Central memory CD8-positive, alpha-beta T cell (primary cell): ENCODE results near the gene DCLK2.

Experiments
- ATAC-seq: fragments of 150-1000 bp; cut with Tn5 transposase; replicated peaks from 2 replicates; pipeline ENCODE4 v1.10.0; 2022; ENCODE audit warnings: mild to moderate bottlenecking, moderate FRiP score, moderate number of reproducible peaks; ENCODE audit not compliant: poor library complexity, severe bottlenecking; ENCODE audit errors: extremely low read depth
- DNase-seq, 2 donors: peaks; one replicate each; pipeline ENCODE4 v3.0.0; 2021; ENCODE audit warnings: low spot score in 2 of 2
- H3K27ac Mint-ChIP-seq: one replicate; pipeline ENCODE4 v1.8.0; 2022; ENCODE audit warnings: low read depth, mild to moderate bottlenecking, moderate library complexity, mixed read lengths
- H3K27me3 Mint-ChIP-seq: one replicate; pipeline ENCODE4 v1.8.0; 2022; ENCODE audit warnings: mixed read lengths
- H3K36me3 Mint-ChIP-seq: one replicate; pipeline ENCODE4 v1.8.0; 2022; ENCODE audit warnings: mild to moderate bottlenecking, moderate library complexity, mixed read lengths; ENCODE audit not compliant: insufficient read depth
- H3K4me1 Mint-ChIP-seq: one replicate; pipeline ENCODE4 v1.8.0; 2022; ENCODE audit warnings: mixed read lengths
- H3K4me3 Mint-ChIP-seq: one replicate; pipeline ENCODE4 v1.8.0; 2022; ENCODE audit warnings: mild to moderate bottlenecking, moderate library complexity, mixed read lengths
- H3K9me3 Mint-ChIP-seq: one replicate; pipeline ENCODE4 v1.8.0; 2022; ENCODE audit warnings: mixed read lengths

The DCLK2 gene

DNA sequence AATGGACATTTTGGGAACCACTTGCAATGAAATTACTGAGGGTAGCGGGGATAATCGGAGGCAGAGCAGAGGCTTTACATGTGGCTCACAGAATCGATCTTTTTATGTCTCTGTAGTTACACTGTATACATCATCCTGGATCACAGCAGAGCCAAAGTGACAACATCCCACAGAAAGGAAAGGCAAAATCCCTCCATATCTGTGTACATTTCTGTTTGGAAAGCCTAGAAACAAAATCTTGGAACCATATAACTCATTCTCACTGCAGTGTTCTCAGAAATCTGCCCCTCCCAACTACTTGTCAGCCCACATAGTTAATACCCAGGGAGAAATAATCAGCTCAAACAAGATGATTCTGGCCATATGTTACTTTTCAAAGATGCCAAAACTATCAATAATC is 211.6 kb downstream of the DCLK2 start:
- H3K9me3 Mint-ChIP-seq, result no peaks in the 10 kb centered on the region
- no peak for ATAC-seq
- H3K4me1 Mint-ChIP-seq, result no peaks in the 10 kb centered on the region
- H3K36me3 Mint-ChIP-seq, result peaks cover 6% of the 10 kb centered on the region
- H3K4me3 Mint-ChIP-seq, result no peak overlapping the region
- DNase-seq, result no peak
- no peaks in the 10 kb centered on the region for H3K27me3 Mint-ChIP-seq
- H3K27ac Mint-ChIP-seq, result no peak overlapping the region

DNA sequence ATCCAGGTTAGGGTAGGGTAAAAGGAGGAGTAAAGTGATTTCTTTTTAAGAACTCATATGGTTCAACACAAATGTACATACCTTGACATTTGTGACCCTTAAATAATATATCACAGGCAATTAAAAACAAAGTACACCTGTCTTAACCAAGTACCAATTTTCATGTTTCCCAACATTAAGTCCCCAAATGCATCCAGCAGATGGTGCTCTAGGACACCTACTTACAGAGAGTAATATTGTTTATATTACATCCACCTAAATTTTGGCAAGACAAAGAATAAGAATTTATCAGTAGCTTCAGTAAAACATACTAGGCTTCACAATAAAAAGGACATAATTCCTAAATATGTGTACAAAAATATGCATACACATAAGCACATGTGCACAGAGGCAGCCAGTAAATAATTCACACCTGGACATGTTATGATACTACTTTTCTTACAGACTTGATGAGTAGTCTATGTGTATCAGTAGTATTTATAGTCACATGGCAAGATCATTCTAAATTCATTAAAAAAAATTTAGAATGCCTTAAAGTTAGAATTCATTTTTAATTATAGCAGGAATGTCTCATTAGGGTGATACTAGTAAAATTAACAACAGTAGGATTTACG is 219.7 kb downstream of the DCLK2 start:
- ATAC-seq (no peak), DNase-seq (no peak)
- no peaks in the 10 kb centered on the region for H3K9me3 Mint-ChIP-seq
- H3K27me3 Mint-ChIP-seq, result no peaks in the 10 kb centered on the region
- H3K4me3 Mint-ChIP-seq, result no peak overlapping the region
- no peaks in the 10 kb centered on the region for H3K4me1 Mint-ChIP-seq
- peaks cover 2% of the 10 kb centered on the region for H3K36me3 Mint-ChIP-seq
- H3K27ac Mint-ChIP-seq, result no peak overlapping the region

DNA sequence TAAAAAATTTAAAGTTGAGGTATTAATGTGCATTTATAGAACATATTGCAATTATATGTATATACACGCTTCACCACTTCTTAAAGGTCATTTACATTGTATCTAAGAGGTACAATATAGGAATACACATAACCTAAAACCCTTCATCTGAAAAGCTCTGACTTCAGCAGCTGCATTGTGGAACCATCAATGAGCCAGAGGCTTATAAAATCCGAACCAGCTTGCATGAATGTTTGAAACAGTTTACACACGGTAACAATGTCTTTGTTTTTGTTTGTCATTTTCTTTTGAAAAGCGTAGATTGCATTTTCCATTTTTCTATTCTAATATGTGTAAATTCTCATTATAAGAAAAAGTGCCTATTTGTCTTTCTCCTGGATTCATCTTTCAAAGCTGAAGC is 221.6 kb downstream of the DCLK2 start:
- no peaks in the 10 kb centered on the region for H3K9me3 Mint-ChIP-seq
- ATAC-seq (no peak), DNase-seq (no peak)
- H3K27ac Mint-ChIP-seq, result no peak overlapping the region
- peaks cover 2% of the 10 kb centered on the region for H3K36me3 Mint-ChIP-seq
- no peaks in the 10 kb centered on the region for H3K4me1 Mint-ChIP-seq
- no peak overlapping the region for H3K4me3 Mint-ChIP-seq
- no peaks in the 10 kb centered on the region for H3K27me3 Mint-ChIP-seq

DNA sequence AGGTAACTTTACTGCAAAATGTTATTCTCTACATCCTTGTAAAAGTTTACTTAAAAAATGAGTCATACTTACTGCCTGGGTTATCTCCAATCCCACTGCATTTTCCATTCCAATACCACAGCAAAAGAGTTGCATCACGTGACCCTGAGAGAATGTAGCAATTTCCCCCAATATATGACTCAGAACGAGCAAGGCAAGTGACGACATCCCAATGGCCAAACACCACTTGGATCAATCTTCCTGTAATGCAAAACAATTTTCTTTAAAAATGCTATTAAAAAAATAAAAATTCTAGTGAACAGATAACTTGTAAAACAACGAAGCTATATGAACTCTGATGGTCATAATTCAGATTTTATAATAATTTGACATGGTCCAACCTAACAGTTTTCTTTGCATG is 224.3 kb downstream of the DCLK2 start:
- Mint-ChIP-seq H3K27me3 (no peaks in the 10 kb centered on the region), H3K4me1 (no peaks in the 10 kb centered on the region), H3K36me3 (peaks cover 7% of the 10 kb centered on the region), H3K4me3 (no peak overlapping the region), H3K9me3 (no peaks in the 10 kb centered on the region), H3K27ac (peak overlapping the region; percentile 32)
- no peak for DNase-seq
- ATAC-seq, result no peak

DNA sequence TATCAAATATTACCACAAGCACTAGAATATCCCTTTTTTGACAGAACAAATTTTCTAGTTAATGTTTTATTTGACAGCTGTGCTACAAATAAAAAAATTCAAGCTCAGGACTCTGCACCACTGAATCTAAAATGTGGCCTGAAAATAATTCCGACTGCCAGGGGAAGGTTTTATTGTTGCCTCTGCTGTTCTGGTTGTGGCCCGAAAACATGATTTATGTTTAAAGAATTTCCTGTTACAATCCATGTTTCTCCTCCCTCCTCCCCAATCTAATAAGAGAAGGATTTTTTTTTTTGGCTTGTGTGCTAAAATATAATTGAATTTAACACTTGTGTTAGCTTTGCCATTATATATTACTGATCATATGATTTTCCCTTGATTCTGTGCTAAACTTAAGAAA is 227.8 kb downstream of the DCLK2 start:
- Mint-ChIP-seq H3K27me3 (no peaks in the 10 kb centered on the region), H3K4me1 (no peaks in the 10 kb centered on the region), H3K27ac (no peak overlapping the region), H3K4me3 (no peak overlapping the region), H3K36me3 (peaks cover 10% of the 10 kb centered on the region), H3K9me3 (no peaks in the 10 kb centered on the region)
- no peak for DNase-seq
- no peak for ATAC-seq

DNA sequence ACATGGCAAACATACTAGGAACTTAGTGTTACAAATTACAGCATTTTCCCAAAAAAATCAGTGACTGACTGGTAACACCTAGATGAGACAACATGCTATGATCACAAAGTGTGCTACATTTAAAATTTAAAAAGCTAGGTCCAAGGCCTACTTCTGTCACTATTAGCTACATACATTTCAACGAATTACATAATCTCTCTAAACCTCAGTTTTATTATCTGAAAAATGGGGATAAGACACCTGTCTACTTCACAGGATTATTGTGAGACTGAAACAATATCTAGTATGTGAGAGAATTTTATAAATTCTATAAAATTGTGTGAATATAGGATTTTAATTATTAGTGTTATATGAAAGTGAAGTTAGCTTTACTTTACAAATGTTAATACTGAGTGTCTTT is 228.5 kb downstream of the DCLK2 start:
- no peak for ATAC-seq
- H3K4me3 Mint-ChIP-seq, result no peak overlapping the region
- H3K36me3 Mint-ChIP-seq, result peaks cover 8% of the 10 kb centered on the region
- no peak for DNase-seq
- no peak overlapping the region for H3K27ac Mint-ChIP-seq
- H3K9me3 Mint-ChIP-seq, result no peaks in the 10 kb centered on the region
- no peaks in the 10 kb centered on the region for H3K4me1 Mint-ChIP-seq
- no peaks in the 10 kb centered on the region for H3K27me3 Mint-ChIP-seq
